Left kidney (tissue), 8 donors: ENCODE measurements around the gene SERPINB1. TPM values are rescaled to one million over a fixed set of nuclear protein-coding genes. Genes with fewer than 3 reads are reported as not detected.
"Not testable (repeated sequence)": the region's sequence is repeated elsewhere in the genome, so short reads cannot be mapped to it uniquely, and the experiment has no call there.

ENCODE experiments used
- DNase-seq: peaks from one replicate; pipeline ENCODE4 v3.0.0-alpha.2; 2013
- long read RNA-seq, 8 donors: transcript quantifications; one replicate each; lab custom pipeline, GENCODE V29; 2026
- polyA plus RNA-seq: library from polyadenylated mRNA; unstranded; fragments of 120-200 nt; gene quantifications from one replicate; pipeline ENCODE4 v1.2.1, GENCODE V29; 2013; ENCODE audit not compliant: insufficient read length

Gene SERPINB1
- 19.3 TPM for polyA plus RNA-seq
- long read RNA-seq, donor 1, partial matches to known transcripts, result 0 of 4 reads
- long read RNA-seq, donor 1, other reads (novel, unspliced or antisense), result 0 of 4 reads
- long read RNA-seq, donor 2, transcript SERPINB1-201 (7 exons, 2,619 nt), result major isoform, 6 of 6 reads
- long read RNA-seq, donor 2, partial matches to known transcripts, result 0 of 6 reads
- long read RNA-seq, donor 2, other reads (novel, unspliced or antisense), result 0 of 6 reads
- long read RNA-seq, donor 3, partial matches to known transcripts, result 0 of 4 reads
- long read RNA-seq, donor 3, other reads (novel, unspliced or antisense), result 0 of 4 reads
- long read RNA-seq, donor 4, result 0 reads
- long read RNA-seq, donor 5, transcript SERPINB1-201 (7 exons, 2,619 nt), result major isoform, 5 of 5 reads
- long read RNA-seq, donor 5, partial matches to known transcripts, result 0 of 5 reads
- long read RNA-seq, donor 5, other reads (novel, unspliced or antisense), result 0 of 5 reads
- long read RNA-seq, donor 6, transcript SERPINB1-201 (7 exons, 2,619 nt), result major isoform, 8 of 8 reads
- long read RNA-seq, donor 6, partial matches to known transcripts, result 0 of 8 reads
- long read RNA-seq, donor 6, other reads (novel, unspliced or antisense), result 0 of 8 reads
- long read RNA-seq, donor 7, transcript SERPINB1-201 (7 exons, 2,619 nt), result major isoform, 6 of 6 reads
- long read RNA-seq, donor 7, partial matches to known transcripts, result 0 of 6 reads
- long read RNA-seq, donor 7, other reads (novel, unspliced or antisense), result 0 of 6 reads
- long read RNA-seq, donor 8, partial matches to known transcripts, result 0 of 4 reads
- long read RNA-seq, donor 8, other reads (novel, unspliced or antisense), result 0 of 4 reads

DNA sequence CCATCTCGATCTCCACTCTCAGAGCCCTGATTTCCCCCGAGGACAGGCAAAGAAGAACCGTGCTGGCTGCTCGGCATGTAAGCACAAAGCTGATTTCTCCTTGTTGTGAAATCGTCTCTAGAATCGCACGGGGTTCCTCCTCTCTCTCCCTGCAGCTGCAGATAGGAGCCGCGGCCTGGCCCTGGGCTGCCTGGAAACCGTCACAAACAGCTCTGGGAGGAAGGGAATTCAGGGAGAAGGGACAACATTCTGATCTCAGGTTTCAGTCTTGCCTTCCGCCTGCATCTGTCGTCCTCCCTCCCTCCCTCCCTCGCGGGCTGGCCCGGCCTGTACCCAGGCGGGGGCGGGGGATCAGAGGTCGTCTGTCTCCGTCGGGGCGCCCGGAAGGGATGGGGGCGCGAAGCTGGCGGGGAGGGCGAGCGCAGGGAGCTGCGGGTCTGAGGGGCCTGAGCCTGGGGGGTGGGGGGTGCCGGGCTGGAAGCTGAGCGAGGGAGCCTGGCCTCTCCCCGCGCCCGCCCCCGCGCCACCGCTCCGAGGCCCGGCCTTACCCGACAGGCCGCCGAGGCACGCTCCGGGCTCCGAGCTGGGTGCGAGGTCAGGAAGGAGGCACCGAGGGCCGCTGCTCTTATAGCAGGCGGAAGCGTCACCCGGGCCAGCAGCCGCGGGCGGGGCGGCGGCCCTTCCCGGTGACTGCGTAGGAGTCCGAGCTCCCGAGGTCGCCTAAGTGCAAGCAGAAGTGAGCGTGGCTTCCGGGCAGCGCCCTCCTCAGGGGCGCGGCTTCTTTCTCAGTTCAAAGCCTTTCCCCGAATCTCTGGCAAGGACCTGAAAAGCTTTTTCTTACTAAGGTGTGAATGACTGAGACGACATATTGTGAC lies at the start of gene SERPINB1:
SERPINB1 (minus strand) TSS at position 600 of the 875 bp plus-strand sequence. CDS start 1,277 bp downstream, outside the sequence.
- DNase-seq, result peak; percentile 89

DNA sequence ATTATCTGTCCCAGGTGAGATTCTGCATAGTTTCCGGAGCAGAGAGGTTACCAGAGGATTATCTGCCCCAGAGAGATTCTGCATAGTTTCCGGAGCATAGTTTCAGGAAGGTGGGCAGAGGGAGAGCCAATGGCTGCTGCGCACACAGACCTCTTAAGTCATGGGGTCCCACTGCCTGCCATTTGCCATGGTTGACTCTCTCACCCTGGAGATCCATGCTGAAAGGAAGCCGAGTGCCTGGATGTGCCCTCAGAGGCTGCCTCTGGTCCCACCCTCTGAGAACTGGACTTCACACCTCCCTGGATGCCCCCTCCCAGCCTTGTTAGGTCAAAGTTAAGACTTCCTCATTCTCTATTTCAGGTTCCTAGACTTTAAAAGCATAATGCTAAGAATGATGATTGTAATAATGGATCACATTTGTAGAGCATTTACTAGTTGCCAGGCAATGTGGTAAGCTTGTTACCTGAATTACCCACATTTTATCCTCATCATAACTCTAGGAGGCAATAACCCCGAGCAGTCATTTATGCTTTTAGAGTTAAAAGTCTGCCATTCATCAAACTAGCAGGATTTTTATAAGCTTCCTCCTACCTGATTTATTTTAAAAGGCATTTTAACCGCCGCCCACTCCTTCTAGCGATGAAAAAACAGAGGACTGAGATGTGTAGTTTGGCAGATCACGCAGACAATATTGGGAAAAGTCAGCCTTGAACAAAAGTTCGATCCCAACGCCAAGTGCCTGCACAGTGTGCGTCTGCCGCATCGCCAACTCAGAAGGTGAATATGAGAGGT lies 49.5 kb upstream of the SERPINB1 start:
- no peak for DNase-seq

DNA sequence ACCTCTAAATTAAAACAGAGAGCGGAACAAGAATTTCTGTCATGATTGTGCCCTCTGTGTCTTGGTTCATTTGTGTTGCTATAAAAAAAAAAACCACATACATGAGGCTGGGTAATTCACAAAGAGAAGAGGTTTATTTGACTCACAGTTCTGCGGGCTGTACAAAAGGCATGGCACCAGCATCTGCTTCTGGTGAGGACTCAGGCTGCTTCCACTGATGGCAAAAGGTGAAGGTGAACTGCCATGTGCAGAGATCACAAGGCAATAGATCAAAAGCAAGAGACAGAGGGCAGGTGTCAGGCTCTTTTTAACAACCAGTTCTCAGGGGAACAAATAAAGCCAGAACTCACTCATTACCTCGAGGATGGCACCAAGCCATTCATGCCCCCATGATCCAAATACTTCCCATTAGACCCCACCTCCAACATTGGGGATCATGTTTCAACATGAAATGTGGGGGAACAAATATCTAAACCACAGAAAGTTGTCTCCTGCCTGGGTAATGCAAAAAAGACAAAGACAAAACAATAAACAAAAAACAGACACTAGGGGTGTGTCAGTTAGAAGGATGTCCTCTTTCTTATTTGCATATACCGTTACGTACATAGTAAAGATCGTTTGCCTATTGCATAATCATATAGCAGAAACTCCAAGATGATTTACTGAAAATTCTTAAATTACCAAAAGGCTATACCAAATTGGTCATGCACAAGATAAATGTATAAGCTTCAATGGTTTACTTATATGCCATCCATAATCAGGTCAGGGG lies 44.5 kb upstream of the SERPINB1 start:
- no peak for DNase-seq

DNA sequence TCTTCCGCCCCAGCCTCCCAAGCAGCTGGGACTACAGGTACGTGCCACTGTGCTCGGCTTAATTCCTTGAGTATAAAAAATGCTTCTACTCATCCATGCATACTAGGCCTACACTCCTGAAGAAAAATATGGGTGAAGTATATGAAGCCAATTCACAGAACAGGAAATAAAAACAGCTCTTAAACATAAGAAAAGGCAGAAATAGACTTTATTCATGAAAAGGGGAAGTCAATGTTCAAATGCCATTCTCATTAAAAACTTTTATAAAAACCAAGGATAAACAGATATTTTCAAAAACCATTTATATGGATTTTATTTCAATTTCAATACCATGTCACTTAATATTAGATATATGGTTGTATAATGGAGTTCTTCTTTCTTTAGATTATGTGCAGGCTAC lies 43.1 kb upstream of the SERPINB1 start:
- DNase-seq, result no peak

DNA sequence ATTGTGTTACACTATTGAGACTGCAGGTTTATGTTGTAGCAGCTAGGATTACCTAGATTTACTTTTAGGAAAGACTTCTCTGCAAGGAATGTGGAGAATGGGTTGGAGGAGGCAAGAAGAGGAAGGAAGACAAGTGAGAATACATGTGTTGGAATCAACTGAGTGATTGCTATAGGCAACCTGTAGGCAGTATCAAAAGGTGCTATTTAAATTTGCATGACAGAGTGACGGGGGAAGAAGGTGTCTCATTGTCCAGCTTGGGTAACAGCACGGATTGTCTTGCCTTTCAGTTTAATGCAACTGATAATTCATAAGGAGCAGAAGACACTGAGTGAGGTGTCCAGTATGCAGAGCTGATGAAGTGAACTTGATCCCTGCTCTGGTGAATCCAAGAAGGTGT lies 42.0 kb upstream of the SERPINB1 start:
- no peak for DNase-seq

DNA sequence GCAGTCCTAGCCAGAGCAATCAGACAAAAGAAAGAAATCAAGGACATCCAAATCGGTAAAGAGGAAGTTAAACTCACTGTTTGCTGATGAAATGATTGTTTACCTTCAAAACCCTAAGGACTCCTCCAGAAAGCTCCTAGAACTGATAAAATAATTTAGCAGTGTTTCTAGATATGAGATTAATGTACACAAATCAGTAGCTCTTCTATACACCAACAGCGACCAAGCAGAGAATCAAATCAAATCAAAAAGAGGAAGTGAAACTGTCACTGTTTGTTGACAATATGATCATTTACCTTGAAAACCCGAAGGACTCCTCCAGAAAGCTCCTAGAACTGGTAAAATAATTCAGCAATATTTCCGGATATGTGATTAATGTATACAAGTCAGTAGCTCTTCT lies 39.8 kb upstream of the SERPINB1 start:
- DNase-seq, result no peak

DNA sequence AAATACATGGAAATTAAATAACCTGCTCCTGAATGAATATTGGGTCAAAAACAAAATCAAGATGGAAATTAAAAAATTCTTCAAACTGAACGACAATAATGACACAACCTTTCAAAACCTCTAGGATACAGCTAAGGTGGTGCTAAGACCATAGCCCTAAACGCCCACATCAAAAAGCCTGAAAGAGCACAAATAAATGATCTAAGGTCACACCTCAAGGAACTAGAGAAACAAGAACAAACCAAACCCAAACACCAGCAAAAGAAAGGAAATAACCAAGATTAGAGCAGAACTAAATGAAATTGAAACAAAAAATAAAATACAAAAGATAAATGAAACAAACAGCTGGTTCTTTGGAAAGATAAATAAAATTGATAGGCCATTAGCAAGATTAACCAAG lies 38.5 kb upstream of the SERPINB1 start:
- not testable (repeated sequence) for DNase-seq

DNA sequence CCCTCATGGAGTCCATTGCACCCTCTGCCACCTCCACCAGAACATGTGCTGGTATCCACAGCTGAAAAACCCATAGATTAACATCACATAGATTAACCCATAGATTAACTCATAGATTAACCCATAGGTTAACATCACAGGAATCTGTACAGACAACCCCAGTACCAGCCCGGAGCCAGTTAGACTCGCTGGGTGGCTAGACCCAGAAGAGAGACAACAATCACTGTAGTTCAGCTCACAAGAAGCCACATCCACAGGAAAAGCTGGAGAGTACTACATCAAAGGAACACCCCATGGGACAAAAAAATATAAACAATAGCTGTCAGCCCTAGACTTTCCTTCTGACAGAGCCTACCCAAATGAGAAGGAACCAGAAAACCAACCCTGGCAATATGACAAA lies 36.3 kb upstream of the SERPINB1 start:
- no peak for DNase-seq

DNA sequence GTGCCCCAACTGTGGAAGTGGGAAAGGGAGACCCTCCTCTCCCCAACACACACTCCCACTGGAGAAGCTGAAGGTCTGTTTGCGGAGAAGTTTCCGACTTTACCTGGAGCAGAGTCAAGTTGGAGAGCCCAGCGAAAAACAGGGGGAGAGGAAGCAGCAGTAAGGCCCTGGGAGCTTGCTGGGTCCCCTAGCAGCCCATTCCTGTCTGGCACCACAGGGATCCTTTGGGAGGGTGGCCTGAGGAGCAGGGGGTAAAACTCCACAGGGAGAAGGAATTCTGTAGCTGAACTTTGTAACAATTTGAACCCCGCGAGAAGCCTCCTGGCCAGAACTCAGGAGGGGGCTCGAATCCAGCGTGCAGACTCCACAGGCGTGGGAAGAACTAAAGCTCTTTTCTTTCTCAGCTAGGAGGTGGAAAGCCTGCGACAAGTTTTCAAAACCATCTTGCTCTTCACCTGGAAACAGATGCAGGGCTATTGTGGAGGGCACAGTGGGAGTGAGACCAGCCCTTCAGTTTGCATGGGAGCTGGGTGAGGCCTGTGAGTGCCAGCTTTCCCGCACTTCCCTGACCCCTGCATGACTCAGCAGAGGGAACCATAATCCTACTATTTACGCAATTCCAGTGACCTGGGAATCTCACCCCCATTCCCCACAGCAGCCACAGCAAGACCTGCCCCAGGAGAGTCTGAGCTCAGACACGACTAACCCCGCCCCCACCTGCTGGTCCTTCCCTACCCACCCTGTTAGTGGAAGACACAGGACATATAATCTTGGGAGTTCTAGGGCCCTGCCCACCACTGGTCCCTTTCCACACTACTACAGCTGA lies 35.6 kb upstream of the SERPINB1 start:
- DNase-seq, result no peak

DNA sequence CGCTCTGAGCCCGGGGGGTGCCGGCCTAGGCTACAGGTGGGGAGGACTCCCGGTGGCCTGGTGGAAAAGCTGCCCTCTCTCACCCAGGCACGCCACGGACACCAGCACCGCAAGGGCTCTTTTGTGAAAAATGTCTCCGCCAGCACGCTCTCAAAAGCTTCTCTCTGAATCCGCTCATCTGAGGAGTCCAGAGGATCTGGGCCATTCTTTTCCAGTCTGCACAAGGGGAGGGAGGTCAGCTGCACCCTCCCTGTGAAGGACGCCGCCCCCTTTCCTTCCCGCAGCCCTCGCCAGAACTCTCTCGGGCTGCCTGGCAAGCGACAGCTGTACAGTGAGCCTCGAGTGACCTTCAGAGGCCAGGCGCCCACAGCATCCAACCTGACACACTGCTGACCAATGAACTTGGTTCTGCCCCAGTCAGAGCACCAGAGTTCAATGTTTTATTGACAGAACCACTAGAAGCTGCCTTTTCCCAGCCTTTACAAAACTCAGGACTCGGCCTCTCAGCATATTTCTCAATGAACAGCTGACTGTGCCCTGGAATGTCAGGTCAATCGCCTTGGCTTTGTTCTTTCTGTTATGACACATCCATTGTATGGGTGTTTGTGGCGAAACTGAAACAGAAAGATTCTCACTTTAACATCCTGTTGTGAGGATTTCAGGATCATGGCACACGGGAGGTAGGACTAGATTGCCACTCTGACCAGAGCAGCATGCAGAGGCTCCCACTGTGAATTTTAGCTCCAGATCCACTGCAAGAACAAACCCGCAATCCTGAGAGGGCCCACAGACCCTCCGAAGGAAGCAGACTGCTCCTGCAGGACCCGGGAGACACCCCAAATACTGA lies 34.8 kb upstream of the SERPINB1 start:
- peak; percentile 45 for DNase-seq

DNA sequence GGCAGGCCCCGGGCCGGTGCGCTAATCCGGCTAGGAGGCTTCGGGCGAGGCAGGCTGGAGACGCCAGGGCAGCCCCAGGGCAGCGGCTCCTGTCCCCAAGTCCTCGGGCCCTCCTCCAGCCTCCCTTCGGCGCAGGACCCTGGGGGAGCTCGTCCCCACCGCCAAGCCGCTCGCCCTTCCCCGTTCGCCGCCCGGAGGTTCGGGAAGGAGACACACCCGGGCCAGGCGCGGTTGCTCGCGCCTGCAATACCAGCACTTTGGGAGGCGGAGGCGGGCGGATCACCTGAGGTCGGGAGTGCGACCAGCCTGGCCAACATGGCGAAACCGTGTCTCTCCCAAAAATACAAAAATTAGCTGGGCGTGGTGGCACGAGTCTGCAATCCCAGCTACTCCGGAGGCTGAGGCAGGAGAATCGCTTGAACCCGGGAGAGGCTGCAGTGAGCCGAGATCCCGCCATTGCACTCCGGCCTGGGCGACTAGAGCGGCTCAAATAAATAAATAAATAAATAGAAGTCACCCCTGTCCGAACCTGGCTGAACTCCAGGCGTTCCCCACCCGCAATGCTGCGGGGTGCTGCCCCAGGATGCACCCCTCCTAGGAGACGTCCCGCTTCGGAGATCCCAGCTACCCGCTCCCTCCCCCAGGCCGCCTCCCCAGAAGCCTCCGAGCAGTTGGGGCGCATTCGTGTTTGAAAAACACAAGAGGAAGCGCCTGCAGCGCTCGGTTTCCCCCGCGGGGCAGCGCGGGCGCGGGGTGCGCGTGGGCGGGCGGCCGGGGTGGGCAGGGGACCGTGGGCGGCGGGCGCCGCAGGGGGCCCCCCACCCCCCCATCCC lies 33.9 kb upstream of the SERPINB1 start:
- DNase-seq, result no peak

DNA sequence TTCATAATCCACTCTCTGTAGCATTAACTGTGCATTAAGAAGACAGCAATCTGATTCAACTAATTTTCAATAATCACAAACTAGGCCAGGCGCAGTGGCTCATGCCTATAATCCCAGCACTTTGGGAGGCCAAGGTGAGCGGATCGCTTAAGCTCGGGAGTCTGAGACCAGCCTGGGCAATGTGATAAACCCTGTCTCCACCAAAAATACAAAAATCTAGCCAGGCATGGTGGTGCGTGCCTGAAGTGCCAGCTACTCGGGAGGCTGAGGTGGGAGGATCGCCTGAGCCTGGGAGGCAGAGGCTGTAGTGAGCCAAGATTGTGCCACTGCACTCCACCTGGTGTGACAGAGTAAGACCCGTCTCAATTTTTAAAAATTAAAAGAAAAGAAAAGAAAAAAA lies 32.0 kb upstream of the SERPINB1 start:
- DNase-seq, result no peak

DNA sequence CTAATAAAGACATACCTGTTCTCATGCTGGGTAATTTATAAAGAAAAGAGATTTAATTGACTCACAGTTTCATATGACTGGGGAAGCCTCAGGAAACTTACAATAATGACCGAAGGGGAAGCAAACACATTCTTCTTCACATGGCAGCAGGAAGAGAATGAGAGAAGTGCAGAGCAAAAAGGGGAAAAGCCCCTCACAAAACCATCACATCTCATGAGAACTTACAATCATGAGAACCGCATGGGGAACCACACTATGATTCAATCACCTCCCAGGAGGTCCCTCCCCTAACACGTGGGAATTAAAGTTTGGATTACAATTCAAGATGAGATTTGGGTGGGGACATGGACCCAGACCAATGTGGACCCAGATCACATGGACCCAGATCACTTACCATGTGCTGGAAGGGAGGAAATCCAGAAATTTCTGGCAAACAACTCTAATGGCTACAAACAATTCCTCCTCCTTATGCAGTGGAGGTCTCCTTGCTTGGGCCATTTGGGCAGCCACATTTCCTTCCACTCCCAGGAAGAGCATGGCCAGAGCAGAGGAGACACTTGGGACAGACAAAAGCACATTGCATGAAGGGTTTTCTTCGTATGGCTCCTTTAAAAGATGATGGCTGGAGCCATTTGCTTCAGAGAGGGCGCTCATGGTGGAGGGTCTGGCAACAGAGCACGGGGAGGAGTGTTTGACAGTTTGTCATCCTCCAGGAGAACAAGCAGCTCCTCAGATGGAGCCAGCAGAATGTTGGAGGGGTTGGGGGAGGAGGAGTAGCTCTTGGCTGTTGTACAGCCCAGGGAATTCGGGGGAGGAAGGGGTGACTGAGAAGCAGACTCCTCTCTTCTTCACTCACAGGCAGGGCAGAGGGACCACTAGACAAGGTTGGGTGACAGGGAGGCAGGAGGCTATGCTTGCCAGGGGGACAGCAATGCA lies 31.0 kb upstream of the SERPINB1 start:
- DNase-seq, result no peak

DNA sequence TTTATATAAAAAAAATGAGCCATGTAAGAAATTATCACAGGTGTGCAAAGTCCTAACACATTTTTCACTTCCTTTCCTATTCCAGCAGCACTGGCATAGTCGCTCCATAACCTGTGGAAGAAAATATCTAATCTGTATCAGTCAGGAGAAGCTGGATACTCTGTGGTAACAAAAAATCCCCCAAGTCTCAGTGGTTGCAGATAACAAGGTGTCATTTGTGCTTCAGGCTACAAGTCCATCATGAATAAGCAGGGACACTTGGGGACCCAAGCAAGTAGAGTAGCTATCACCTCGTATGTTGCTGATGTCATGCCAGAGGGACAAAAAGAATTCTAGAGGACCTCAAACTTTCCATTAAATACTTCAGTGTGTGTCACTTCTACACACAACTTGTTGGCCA lies 30.3 kb upstream of the SERPINB1 start:
- DNase-seq, result no peak

DNA sequence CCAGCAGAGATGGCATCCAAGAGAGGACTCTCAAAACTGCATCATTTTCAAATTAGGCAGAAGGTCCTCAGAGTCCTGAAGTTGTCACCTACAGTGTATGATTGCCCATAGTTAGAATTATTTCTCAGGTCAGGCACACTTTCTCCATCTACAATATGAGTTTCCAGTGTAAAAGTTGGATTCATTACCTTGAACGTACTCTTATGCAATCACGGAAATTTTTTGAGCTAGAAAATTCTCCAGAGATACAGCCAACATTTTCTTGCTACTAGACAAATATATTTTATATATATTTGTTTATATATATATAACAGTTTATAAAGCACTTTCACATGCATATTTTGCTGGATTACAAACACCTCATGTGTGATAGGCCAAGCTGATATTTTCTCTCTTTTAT lies 29.4 kb upstream of the SERPINB1 start:
- no peak for DNase-seq

DNA sequence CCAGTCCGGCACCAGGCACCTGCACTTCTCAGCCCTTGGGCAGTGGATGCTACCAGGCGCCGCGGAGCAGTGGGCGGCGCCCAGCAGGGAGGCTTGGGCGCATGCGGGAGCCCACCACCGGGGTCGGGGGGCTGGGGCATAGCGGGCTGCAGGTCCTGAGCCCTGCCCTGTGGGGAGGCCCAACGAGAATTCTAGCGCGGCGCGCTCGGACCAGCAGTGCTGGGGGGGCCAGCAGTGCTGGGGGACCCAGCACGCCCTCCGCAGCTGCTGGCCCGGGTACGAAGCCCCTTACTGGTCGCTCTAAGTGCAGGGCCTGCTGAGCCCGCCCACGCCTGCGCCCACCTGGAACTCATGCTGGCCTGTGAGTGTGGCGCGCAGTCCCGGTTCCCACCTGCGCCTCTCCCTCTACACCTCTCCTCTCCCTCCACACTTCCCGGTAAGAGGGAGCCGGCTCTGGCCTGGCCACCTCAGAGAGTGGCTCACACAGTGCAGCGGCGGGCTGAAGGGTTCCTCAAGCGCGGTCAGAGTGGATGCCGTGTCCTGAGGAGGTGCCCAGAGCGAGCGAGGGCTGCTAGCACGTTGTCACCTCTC lies 28.5 kb upstream of the SERPINB1 start:
- DNase-seq, result no peak
